H9 (cell line): ENCODE data around the gene DCST1. TPM values are rescaled to one million over a fixed set of nuclear protein-coding genes. Genes with fewer than 3 reads are reported as not detected.

ENCODE experiments used
- DNase-seq: peaks from one replicate; pipeline ENCODE4 v3.0.0-alpha.2; 2017
- H2AFZ ChIP-seq: one replicate; pipeline ENCODE4 v1.6.1; 2013; ENCODE audit warnings: mild to moderate bottlenecking, low read length, control low read depth, moderate library complexity
- H2AK5ac ChIP-seq: 2 replicates; pipeline ENCODE4 v1.6.1; 2013; ENCODE audit warnings: low read length, control low read depth, mixed read lengths; ENCODE audit not compliant: insufficient read length
- H2BK120ac ChIP-seq: one replicate; pipeline ENCODE4 v1.6.1; 2013; ENCODE audit warnings: low read depth, mild to moderate bottlenecking, low read length, control low read depth, inconsistent platforms; ENCODE audit not compliant: poor library complexity, severe bottlenecking
- H2BK12ac ChIP-seq: 2 replicates; pipeline ENCODE4 v1.6.1; 2013; ENCODE audit warnings: low read length, control low read depth, mixed read lengths, low read depth; ENCODE audit not compliant: insufficient read length
- H2BK15ac ChIP-seq: 2 replicates; pipeline ENCODE4 v1.6.1; 2013; ENCODE audit warnings: low read depth, low read length, control low read depth
- H2BK20ac ChIP-seq: one replicate; pipeline ENCODE4 v1.6.1; 2013; ENCODE audit warnings: low read depth, mild to moderate bottlenecking, low read length, control low read depth, inconsistent platforms; ENCODE audit not compliant: poor library complexity, severe bottlenecking
- H2BK5ac ChIP-seq: 2 replicates; pipeline ENCODE4 v1.6.1; 2013; ENCODE audit warnings: low read length, control low read depth, mixed read lengths; ENCODE audit not compliant: insufficient read length
- H3K14ac ChIP-seq: 2 replicates; pipeline ENCODE4 v1.6.1; 2013; ENCODE audit warnings: low read length, control low read depth; ENCODE audit not compliant: insufficient read depth
- H3K18ac ChIP-seq: 2 replicates; pipeline ENCODE4 v1.6.1; 2013; ENCODE audit warnings: low read depth, mild to moderate bottlenecking, mixed read lengths, low read length, control low read depth; ENCODE audit not compliant: insufficient read length
- H3K23ac ChIP-seq: 2 replicates; pipeline ENCODE4 v1.6.1; 2013; ENCODE audit warnings: low read length, control low read depth, mixed read lengths, low read depth; ENCODE audit not compliant: insufficient read length
- H3K23me2 ChIP-seq: 2 replicates; pipeline ENCODE4 v1.6.1; 2013; ENCODE audit warnings: low read depth, mild to moderate bottlenecking, mixed read lengths, low read length, control low read depth; ENCODE audit not compliant: insufficient read length, poor library complexity, severe bottlenecking
- H3K27ac ChIP-seq: 2 replicates; pipeline ENCODE4 v1.5.1; 2013; ENCODE audit warnings: low read length, control low read depth, mixed read lengths, low read depth; ENCODE audit not compliant: insufficient read length
- H3K27me3 ChIP-seq: 2 replicates; pipeline ENCODE4 v1.6.1; 2013; ENCODE audit warnings: low read length, control low read depth, inconsistent platforms; ENCODE audit not compliant: insufficient read depth
- H3K4ac ChIP-seq: 2 replicates; pipeline ENCODE4 v1.6.1; 2013; ENCODE audit warnings: low read depth, mild to moderate bottlenecking, control low read depth, inconsistent platforms, low read length, moderate library complexity
- H3K4me1 ChIP-seq: 2 replicates; pipeline ENCODE4 v1.6.1; 2013; ENCODE audit warnings: low read length, control low read depth, inconsistent platforms; ENCODE audit not compliant: insufficient read depth
- H3K4me2 ChIP-seq: 2 replicates; pipeline ENCODE4 v1.6.1; 2013; ENCODE audit warnings: low read length, control low read depth, mixed read lengths; ENCODE audit not compliant: insufficient read length, insufficient read depth
- H3K56ac ChIP-seq: 2 replicates; pipeline ENCODE4 v1.6.1; 2013; ENCODE audit warnings: low read depth, mild to moderate bottlenecking, mixed read lengths, low read length, control low read depth; ENCODE audit not compliant: insufficient read length
- H3K79me1 ChIP-seq: 2 replicates; pipeline ENCODE4 v1.6.1; 2013; ENCODE audit warnings: low read depth, mild to moderate bottlenecking, moderate library complexity, low read length, control low read depth, inconsistent platforms; ENCODE audit not compliant: insufficient read depth, poor library complexity, severe bottlenecking
- H3K79me2 ChIP-seq: 2 replicates; pipeline ENCODE4 v1.6.1; 2013; ENCODE audit warnings: low read length, control low read depth, inconsistent platforms; ENCODE audit not compliant: insufficient read depth
- H3K9ac ChIP-seq: 2 replicates; pipeline ENCODE4 v1.6.1; 2013; ENCODE audit warnings: low read length, control low read depth, mixed read lengths; ENCODE audit not compliant: insufficient read length; ENCODE audit errors: extremely low read depth
- H3K9me3 ChIP-seq: one replicate; pipeline ENCODE4 v1.6.1; 2013; ENCODE audit warnings: low read depth, low read length, inconsistent platforms; ENCODE audit not compliant: control insufficient read depth
- H3T11ph ChIP-seq: one replicate; pipeline ENCODE4 v1.6.1; 2013; ENCODE audit warnings: mild to moderate bottlenecking, low read length, control low read depth, inconsistent platforms
- H4K20me1 ChIP-seq: one replicate; pipeline ENCODE4 v1.6.1; 2013; ENCODE audit not compliant: control insufficient read depth, insufficient read length, insufficient read depth
- H4K5ac ChIP-seq: 2 replicates; pipeline ENCODE4 v1.6.1; 2013; ENCODE audit warnings: low read depth, mild to moderate bottlenecking, mixed read lengths, low read length, control low read depth; ENCODE audit not compliant: insufficient read length
- H4K8ac ChIP-seq: replicated peaks from 2 replicates; pipeline ENCODE4 v1.6.1; 2013; ENCODE audit warnings: low read length, control low read depth, mixed read lengths, low read depth; ENCODE audit not compliant: insufficient read length
- H4K91ac ChIP-seq: 2 replicates; pipeline ENCODE4 v1.6.1; 2013; ENCODE audit warnings: low read depth, mild to moderate bottlenecking, moderate library complexity, mixed read lengths, low read length, control low read depth; ENCODE audit not compliant: insufficient read length
- H3K27ac Mint-ChIP-seq, 3 experiments: 2 replicates in 2 of 3; 3 replicates in 1 of 3; pipeline ENCODE4 v1.8.0; 2020 to 2021; ENCODE audit warnings: mixed read lengths in 3 of 3, mild to moderate bottlenecking in 1 of 3, moderate library complexity in 1 of 3
- H3K27me3 Mint-ChIP-seq: 2 replicates; pipeline ENCODE4 v1.8.0; 2021; ENCODE audit warnings: low read depth, mild to moderate bottlenecking, moderate library complexity, mixed read lengths
- H3K36me3 Mint-ChIP-seq, 3 experiments: 2 replicates in 2 of 3; 3 replicates in 1 of 3; pipeline ENCODE4 v1.8.0; 2020 to 2021; ENCODE audit warnings: low read depth in 3 of 3, mixed read lengths in 3 of 3; ENCODE audit not compliant: insufficient read depth in 1 of 3
- H3K4me1 Mint-ChIP-seq, 2 experiments: 2 replicates each; pipeline ENCODE4 v1.8.0; 2020; ENCODE audit warnings: mixed read lengths in 2 of 2
- H3K4me3 Mint-ChIP-seq, 2 experiments: 2 replicates in 1 of 2; 3 replicates in 1 of 2; pipeline ENCODE4 v1.8.0; 2020 to 2021; ENCODE audit warnings: mild to moderate bottlenecking in 2 of 2, mixed read lengths in 2 of 2, moderate library complexity in 1 of 2
- H3K9me3 Mint-ChIP-seq, 2 experiments: 2 replicates in 1 of 2; 3 replicates in 1 of 2; pipeline ENCODE4 v1.8.0; 2020; ENCODE audit warnings: mild to moderate bottlenecking in 2 of 2, mixed read lengths in 2 of 2, moderate library complexity in 1 of 2
- CTCF ChIP-seq: fragments of 200-600 bp; sonication (generic); conservative IDR thresholded peaks from 3 replicates; pipeline ENCODE4 v1.8.0; 2021; ENCODE audit warnings: antibody characterized with exemption, mild to moderate bottlenecking
- WGBS: extraction: QIAGEN DNeasy Blood & Tissue Kit; methylation state at CpG from one replicate; pipeline ENCODE4 v1.1.7; 2013; ENCODE audit warnings: missing lambda C conversion rate, low lambda C conversion rate, mixed read lengths; ENCODE audit not compliant: insufficient read length; ENCODE audit errors: extremely low coverage; 5-methylcytosine and 5-hydroxymethylcytosine counted together
- total RNA-seq: library from RNA; stranded (reverse); gene quantifications from 2 replicates; pipeline ENCODE4 v1.2.1, GENCODE V29; 2021

The DCST1 gene
- total RNA-seq, 1 experiment from 2014 or later, result not detected

GRCh38 chr1:155032886-155033285 is 738 bp upstream of the DCST1 start:
- H4K91ac ChIP-seq, result no peak overlapping the region
- no peak overlapping the region for H3K9ac ChIP-seq
- H3K23me2 ChIP-seq, result no peaks in the 10 kb centered on the region
- H2BK20ac ChIP-seq, result no peak overlapping the region
- H2BK15ac ChIP-seq, result no peak overlapping the region
- H3K18ac ChIP-seq, result no peak overlapping the region
- H3T11ph ChIP-seq, result no peak overlapping the region
- no CpG with 5 or more reads among the region's 12 CpGs for whole genome bisulfite sequencing
- H3K4me1 Mint-ChIP-seq, result peaks cover 0 to 9% of the 10 kb centered on the region in 2 experiments; a peak in 2 of 4 replicates
- H3K27ac Mint-ChIP-seq, result no peak overlapping the region
- no peak overlapping the region for H2AK5ac ChIP-seq
- no peaks in the 10 kb centered on the region for H3K27me3 ChIP-seq
- H2AFZ ChIP-seq, result no peak overlapping the region
- no peaks in the 10 kb centered on the region for H3K36me3 Mint-ChIP-seq
- no peak for DNase-seq
- no peaks in the 10 kb centered on the region for H3K79me1 ChIP-seq
- no peak overlapping the region for H4K5ac ChIP-seq
- H2BK5ac ChIP-seq, result no peak overlapping the region
- H3K14ac ChIP-seq, result no peak overlapping the region
- no peak overlapping the region for H2BK120ac ChIP-seq
- no peaks in the 10 kb centered on the region for H4K20me1 ChIP-seq
- no peak overlapping the region for H3K4ac ChIP-seq
- no peak overlapping the region for H3K4me3 Mint-ChIP-seq
- no peak overlapping the region for H4K8ac ChIP-seq
- no peak overlapping the region for H2BK12ac ChIP-seq
- no peak overlapping the region for H3K4me2 ChIP-seq
- peaks cover 32% of the 10 kb centered on the region for H3K27me3 Mint-ChIP-seq
- no peaks in the 10 kb centered on the region for H3K79me2 ChIP-seq
- H3K27ac ChIP-seq, result no peak overlapping the region
- no peaks in the 10 kb centered on the region for H3K4me1 ChIP-seq
- H3K23ac ChIP-seq, result no peak overlapping the region
- H3K9me3 ChIP-seq, result no peaks in the 10 kb centered on the region
- no peak overlapping the region for H3K56ac ChIP-seq
- no peak for TF ChIP-seq CTCF
- H3K9me3 Mint-ChIP-seq, result no peaks in the 10 kb centered on the region
